ENCODE measurements around the gene PID1.

DNA sequence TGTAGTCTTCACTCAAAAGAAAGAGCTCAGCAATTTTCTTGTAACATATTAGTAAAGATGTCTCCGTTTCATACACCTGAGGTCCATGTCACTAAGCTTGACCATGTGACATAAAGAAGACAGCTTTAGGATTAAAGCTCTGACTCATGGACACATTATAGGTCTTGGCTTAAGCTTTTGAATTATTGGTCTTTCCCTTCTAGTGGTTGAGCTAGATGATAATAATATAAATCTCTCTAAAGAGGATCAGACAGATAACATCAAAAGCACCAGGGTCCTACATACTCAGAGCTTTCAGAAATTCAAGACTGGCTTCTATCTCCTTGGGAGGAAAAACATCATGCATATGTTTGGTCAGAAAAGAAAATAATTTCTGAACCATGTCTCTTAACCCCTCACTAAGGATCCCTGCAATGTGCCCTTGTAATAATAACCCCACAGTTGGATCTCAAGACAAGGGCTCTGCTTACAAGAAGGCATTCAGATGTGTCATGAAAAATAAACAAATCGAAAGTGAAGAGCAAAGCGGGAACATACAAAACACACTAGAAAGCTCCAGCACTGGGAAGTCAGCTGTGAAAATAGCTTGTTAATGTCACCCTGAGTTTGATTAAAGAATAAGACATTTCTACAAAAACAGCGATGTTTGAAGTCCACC lies 174.5 kb downstream of the PID1 start:
- TF ChIP-seq, protein P1, sequence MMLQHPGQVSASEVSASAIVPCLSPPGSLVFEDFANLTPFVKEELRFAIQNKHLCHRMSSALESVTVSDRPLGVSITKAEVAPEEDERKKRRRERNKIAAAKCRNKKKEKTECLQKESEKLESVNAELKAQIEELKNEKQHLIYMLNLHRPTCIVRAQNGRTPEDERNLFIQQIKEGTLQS (IDR thresholded peaks at IDR 0.05): no peak
- TF ChIP-seq SP1 (IDR thresholded peaks at IDR 0.05) (no peak), RAD21 (IDR thresholded peaks at IDR 0.05) (no peak), GABPA (IDR thresholded peaks at IDR 0.05 in 1 of 2, conservative IDR thresholded peaks at IDR 0.05 in 1 of 2) (no peak)
- TF ChIP-seq, protein P2, sequence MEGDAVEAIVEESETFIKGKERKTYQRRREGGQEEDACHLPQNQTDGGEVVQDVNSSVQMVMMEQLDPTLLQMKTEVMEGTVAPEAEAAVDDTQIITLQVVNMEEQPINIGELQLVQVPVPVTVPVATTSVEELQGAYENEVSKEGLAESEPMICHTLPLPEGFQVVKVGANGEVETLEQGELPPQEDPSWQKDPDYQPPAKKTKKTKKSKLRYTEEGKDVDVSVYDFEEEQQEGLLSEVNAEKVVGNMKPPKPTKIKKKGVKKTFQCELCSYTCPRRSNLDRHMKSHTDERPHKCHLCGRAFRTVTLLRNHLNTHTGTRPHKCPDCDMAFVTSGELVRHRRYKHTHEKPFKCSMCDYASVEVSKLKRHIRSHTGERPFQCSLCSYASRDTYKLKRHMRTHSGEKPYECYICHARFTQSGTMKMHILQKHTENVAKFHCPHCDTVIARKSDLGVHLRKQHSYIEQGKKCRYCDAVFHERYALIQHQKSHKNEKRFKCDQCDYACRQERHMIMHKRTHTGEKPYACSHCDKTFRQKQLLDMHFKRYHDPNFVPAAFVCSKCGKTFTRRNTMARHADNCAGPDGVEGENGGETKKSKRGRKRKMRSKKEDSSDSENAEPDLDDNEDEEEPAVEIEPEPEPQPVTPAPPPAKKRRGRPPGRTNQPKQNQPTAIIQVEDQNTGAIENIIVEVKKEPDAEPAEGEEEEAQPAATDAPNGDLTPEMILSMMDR (IDR thresholded peaks at IDR 0.05; ENCODE audit: low read depth, low read length, missing input control): no peak
- TF ChIP-seq, protein P3, sequence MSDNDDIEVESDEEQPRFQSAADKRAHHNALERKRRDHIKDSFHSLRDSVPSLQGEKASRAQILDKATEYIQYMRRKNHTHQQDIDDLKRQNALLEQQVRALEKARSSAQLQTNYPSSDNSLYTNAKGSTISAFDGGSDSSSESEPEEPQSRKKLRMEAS (IDR thresholded peaks at IDR 0.05): no peak
